Panc1 (cell line): Measurements from ENCODE around the gene AFG1L. TPM values are rescaled to one million over a fixed set of nuclear protein-coding genes. Genes with fewer than 3 reads are reported as not detected.

Source experiments
- ATAC-seq: fragments of 200-7000 bp; cut with Tn5 transposase; 2 replicates; pipeline ENCODE4 v1.9.1; 2020; ENCODE audit warnings: mild to moderate bottlenecking, moderate library complexity
- BruUV-seq: library from RNA; stranded (reverse); fragments of 400-500 nt; replicated peaks from 2 replicates; lab custom pipeline; 2021; lab: Mats Ljungman, UMichigan
- CTCF ChIA-PET: fragments of 300-600 bp; sonication (Branson Sonifier 250); formaldehyde crosslinking; loops from one replicate; lab custom pipeline; 2022; ENCODE audit warnings: antibody characterized with exemption; lab: Charles Lee
- POLR2A ChIA-PET: fragments of 300-600 bp; sonication (Branson Sonifier 250); formaldehyde crosslinking; loops from one replicate; lab custom pipeline; 2022; ENCODE audit warnings: antibody characterized with exemption; lab: Charles Lee
- DNase-seq: peaks from one replicate; pipeline ENCODE4 v3.0.0-alpha.2; 2010; ENCODE audit warnings: low read depth, low spot score
- H3K27ac ChIP-seq: 2 replicates; pipeline ENCODE4 v1.5.1; 2011; ENCODE audit warnings: mild to moderate bottlenecking, low read length, inconsistent platforms
- H3K27me3 ChIP-seq: fragments of 200-500 bp; sonication (Bioruptor generic); 2 replicates; pipeline ENCODE4 v1.6.0; 2014; ENCODE audit warnings: low read length, inconsistent platforms; ENCODE audit not compliant: control insufficient read depth, insufficient read depth
- H3K36me3 ChIP-seq: fragments of 200-500 bp; sonication (Bioruptor generic); 2 replicates; pipeline ENCODE4 v1.5.1; 2014; ENCODE audit warnings: inconsistent platforms, mild to moderate bottlenecking, low read length, moderate library complexity; ENCODE audit not compliant: control insufficient read depth, insufficient read depth
- H3K4me1 ChIP-seq: 2 replicates; pipeline ENCODE4 v1.5.1; 2011; ENCODE audit warnings: inconsistent platforms, mild to moderate bottlenecking, low read length, moderate library complexity; ENCODE audit not compliant: control insufficient read depth, insufficient read depth
- H3K4me3 ChIP-seq, 2 experiments: 2 replicates each; pipeline ENCODE4 v1.5.1; 2011 to 2012; ENCODE audit warnings: low read depth in 2 of 2, low read length in 2 of 2, mild to moderate bottlenecking in 2 of 2, inconsistent platforms in 1 of 2, moderate library complexity in 1 of 2
- H3K9me3 ChIP-seq: fragments of 200-500 bp; sonication (Bioruptor generic); 2 replicates; pipeline ENCODE4 v1.5.1; 2014; ENCODE audit warnings: low read depth, mild to moderate bottlenecking, inconsistent platforms, low read length, moderate library complexity; ENCODE audit not compliant: control insufficient read depth, insufficient read depth
- POLR2AphosphoS5 ChIP-seq: IDR thresholded peaks from 2 replicates; pipeline ENCODE4 v1.6.1; 2012; ENCODE audit warnings: mild to moderate bottlenecking, low read depth, low read length, moderate library complexity
- SIN3A ChIP-seq: IDR thresholded peaks from 2 replicates; pipeline ENCODE4 v1.6.1; 2012; ENCODE audit warnings: low read depth, mild to moderate bottlenecking, low read length, moderate library complexity, borderline replicate concordance; ENCODE audit not compliant: insufficient read depth
- TCF7L2 ChIP-seq: IDR thresholded peaks from 2 replicates; pipeline ENCODE4 v1.6.1; 2011; ENCODE audit warnings: mild to moderate bottlenecking, low read depth, low read length, inconsistent platforms
- in situ Hi-C: cut with HindIII; loops from 2 replicates; pipeline ENCODE4 v1.10.0; 2016; ENCODE audit warnings: low sequenced_read_pairs, low pct_unique_long_range_greater_than_20kb
- intact Hi-C: fragments of 100-400 bp; cut with micrococcal nuclease; formaldehyde crosslinking; loops from one replicate; pipeline ENCODE4 v1.10.0; 2022; ENCODE audit not compliant: unreplicated experiment
- total RNA-seq: library from RNA; stranded (reverse); gene quantifications from one replicate; pipeline ENCODE4 v1.2.1, GENCODE V29; 2021; ENCODE audit not compliant: unreplicated experiment
- TF ChIP-seq, protein P1 (sequence below): fragments of 450-650 bp; IDR thresholded peaks from 2 replicates; pipeline ENCODE4 v1.5.1; 2017; ENCODE audit warnings: mild to moderate bottlenecking
- TF ChIP-seq, protein P2 (sequence below), 2 experiments: IDR thresholded peaks; 2 replicates each; pipeline ENCODE4 v1.6.1; 2011 to 2012; ENCODE audit warnings: low read depth in 2 of 2, control low read depth in 1 of 2, low read length in 1 of 2, mild to moderate bottlenecking in 1 of 2, moderate library complexity in 1 of 2; ENCODE audit not compliant: insufficient read depth in 1 of 2

AFG1L gene
- total RNA-seq, 1 experiment from 2014 or later, result 12.4 TPM

DNA sequence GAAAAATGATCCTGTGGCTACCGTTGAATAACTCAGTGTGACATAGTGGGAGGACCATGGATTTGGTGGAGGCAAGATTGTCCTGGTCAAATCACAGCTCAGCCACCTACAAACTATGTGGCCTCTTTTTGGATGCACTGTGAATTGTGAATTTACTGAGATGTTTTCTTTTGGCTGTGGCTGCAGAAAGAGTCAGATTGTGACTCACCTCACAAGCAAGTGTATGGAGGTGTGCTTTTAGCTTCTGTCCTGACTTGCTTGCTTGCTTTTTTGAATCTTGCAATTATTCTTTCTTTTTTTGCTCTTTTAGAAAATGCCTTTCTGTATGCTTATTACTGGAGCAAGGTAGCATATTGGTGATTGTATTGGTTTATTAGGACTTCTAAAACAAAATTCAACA is 143.0 kb downstream of the AFG1L start:
- no peaks in the 10 kb centered on the region for H3K36me3 ChIP-seq
- no peak overlapping the region for H3K4me3 ChIP-seq
- H3K27me3 ChIP-seq, result no peaks in the 10 kb centered on the region
- no TSS peak for BruUV-seq
- H3K9me3 ChIP-seq, result no peaks in the 10 kb centered on the region
- no peak for ATAC-seq
- CTCF ChIA-PET, result no interaction called here
- no peaks in the 10 kb centered on the region for H3K4me1 ChIP-seq
- DNase-seq, result no peak
- in situ Hi-C loops, result no loop called here
- TF ChIP-seq, protein P1, sequence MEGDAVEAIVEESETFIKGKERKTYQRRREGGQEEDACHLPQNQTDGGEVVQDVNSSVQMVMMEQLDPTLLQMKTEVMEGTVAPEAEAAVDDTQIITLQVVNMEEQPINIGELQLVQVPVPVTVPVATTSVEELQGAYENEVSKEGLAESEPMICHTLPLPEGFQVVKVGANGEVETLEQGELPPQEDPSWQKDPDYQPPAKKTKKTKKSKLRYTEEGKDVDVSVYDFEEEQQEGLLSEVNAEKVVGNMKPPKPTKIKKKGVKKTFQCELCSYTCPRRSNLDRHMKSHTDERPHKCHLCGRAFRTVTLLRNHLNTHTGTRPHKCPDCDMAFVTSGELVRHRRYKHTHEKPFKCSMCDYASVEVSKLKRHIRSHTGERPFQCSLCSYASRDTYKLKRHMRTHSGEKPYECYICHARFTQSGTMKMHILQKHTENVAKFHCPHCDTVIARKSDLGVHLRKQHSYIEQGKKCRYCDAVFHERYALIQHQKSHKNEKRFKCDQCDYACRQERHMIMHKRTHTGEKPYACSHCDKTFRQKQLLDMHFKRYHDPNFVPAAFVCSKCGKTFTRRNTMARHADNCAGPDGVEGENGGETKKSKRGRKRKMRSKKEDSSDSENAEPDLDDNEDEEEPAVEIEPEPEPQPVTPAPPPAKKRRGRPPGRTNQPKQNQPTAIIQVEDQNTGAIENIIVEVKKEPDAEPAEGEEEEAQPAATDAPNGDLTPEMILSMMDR, result no peak
- TF ChIP-seq TCF7L2 (no peak), POLR2AphosphoS5 (no peak), SIN3A (no peak)
- TF ChIP-seq, protein P2, sequence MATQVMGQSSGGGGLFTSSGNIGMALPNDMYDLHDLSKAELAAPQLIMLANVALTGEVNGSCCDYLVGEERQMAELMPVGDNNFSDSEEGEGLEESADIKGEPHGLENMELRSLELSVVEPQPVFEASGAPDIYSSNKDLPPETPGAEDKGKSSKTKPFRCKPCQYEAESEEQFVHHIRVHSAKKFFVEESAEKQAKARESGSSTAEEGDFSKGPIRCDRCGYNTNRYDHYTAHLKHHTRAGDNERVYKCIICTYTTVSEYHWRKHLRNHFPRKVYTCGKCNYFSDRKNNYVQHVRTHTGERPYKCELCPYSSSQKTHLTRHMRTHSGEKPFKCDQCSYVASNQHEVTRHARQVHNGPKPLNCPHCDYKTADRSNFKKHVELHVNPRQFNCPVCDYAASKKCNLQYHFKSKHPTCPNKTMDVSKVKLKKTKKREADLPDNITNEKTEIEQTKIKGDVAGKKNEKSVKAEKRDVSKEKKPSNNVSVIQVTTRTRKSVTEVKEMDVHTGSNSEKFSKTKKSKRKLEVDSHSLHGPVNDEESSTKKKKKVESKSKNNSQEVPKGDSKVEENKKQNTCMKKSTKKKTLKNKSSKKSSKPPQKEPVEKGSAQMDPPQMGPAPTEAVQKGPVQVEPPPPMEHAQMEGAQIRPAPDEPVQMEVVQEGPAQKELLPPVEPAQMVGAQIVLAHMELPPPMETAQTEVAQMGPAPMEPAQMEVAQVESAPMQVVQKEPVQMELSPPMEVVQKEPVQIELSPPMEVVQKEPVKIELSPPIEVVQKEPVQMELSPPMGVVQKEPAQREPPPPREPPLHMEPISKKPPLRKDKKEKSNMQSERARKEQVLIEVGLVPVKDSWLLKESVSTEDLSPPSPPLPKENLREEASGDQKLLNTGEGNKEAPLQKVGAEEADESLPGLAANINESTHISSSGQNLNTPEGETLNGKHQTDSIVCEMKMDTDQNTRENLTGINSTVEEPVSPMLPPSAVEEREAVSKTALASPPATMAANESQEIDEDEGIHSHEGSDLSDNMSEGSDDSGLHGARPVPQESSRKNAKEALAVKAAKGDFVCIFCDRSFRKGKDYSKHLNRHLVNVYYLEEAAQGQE (IDR thresholded peaks at IDR 0.05; ENCODE audit: insufficient read depth in 1 of 2, low read depth in 2 of 2, low read length in 1 of 2), result no peak
- POLR2A ChIA-PET, result no interaction called here
- intact Hi-C loops, result no loop called here
- no peak overlapping the region for H3K27ac ChIP-seq

DNA sequence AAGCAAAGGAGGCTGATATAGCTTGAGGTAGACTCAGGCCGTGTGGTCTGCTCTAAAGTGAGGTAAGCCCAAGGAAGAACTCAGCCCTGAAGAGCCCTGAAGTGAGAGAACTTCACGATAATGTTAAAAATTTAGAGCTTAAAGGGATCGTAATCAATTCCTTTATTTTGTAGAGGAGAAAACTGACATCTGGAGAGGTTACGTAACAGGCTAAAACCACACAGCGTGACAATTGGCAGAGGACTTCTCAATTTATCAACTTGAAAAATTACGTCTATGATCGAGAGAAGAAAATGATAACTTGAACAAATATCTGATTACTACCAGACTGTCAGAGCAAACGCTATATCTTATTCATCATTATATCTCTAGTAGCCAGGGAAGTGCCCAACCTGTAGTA is 144.1 kb downstream of the AFG1L start:
- intact Hi-C loops, result no loop called here
- in situ Hi-C loops, result no loop called here
- CTCF ChIA-PET, result no interaction called here

More for the DNA sequence above, 144.1 kb downstream of the AFG1L start:
- no peak for DNase-seq
- Histone ChIP-seq H3K27me3 (no peaks in the 10 kb centered on the region), H3K4me1 (no peaks in the 10 kb centered on the region), H3K9me3 (no peaks in the 10 kb centered on the region), H3K27ac (no peak overlapping the region), H3K36me3 (no peaks in the 10 kb centered on the region), H3K4me3 (no peak overlapping the region)
- no peak for TF ChIP-seq TCF7L2
- TF ChIP-seq, protein P1, result no peak
- TF ChIP-seq SIN3A, result no peak
- TF ChIP-seq, protein P2 (IDR thresholded peaks at IDR 0.05; ENCODE audit: insufficient read depth in 1 of 2, low read depth in 2 of 2, low read length in 1 of 2), result no peak
- TF ChIP-seq POLR2AphosphoS5, result no peak
- no peak for ATAC-seq
- no TSS peak for BruUV-seq
- POLR2A ChIA-PET, result no interaction called here
